HG03571 (cell line): ENCODE results near the gene ANAPC16.
"Not testable (repeated sequence)": the region's sequence is repeated elsewhere in the genome, so short reads cannot be mapped to it uniquely, and the experiment has no call there.

Experiments
- ATAC-seq: cut with Tn5 transposase; IDR thresholded peaks from one replicate; pipeline ENCODE4 v1.9.1; 2021; ENCODE audit not compliant: unreplicated experiment

The ANAPC16 gene

GRCh38 chr10:72211381-72211780 lies 4.4 kb upstream of the ANAPC16 start:
- not testable (repeated sequence) for ATAC-seq

GRCh38 chr10:72211832-72212231 lies 4.0 kb upstream of the ANAPC16 start:
- ATAC-seq, result not testable (repeated sequence)

GRCh38 chr10:72218325-72218724 lies 2.5 kb downstream of the ANAPC16 start:
- no peak for ATAC-seq

GRCh38 chr10:72218726-72219125 lies 2.9 kb downstream of the ANAPC16 start:
- ATAC-seq, result no peak

- ATAC-seq, result no peak
These were observed 3.5 kb downstream of the ANAPC16 start for GRCh38 chr10:72219235-72219814.

GRCh38 chr10:72220637-72221036 lies 4.8 kb downstream of the ANAPC16 start:
- ATAC-seq, result no peak

GRCh38 chr10:72221278-72221677 lies 5.5 kb downstream of the ANAPC16 start:
- ATAC-seq, result no peak

- no peak for ATAC-seq
These were observed 7.9 kb downstream of the ANAPC16 start for GRCh38 chr10:72223743-72224101.

- ATAC-seq, result not testable (repeated sequence)
These were observed 8.4 kb downstream of the ANAPC16 start for GRCh38 chr10:72224191-72224590.

- ATAC-seq, result no peak
These were observed 10.7 kb downstream of the ANAPC16 start for GRCh38 chr10:72226418-72227027.

- ATAC-seq, result no peak
These were observed 12.0 kb downstream of the ANAPC16 start for GRCh38 chr10:72227826-72228225.

- ATAC-seq, result no peak
These were observed 12.5 kb downstream of the ANAPC16 start for GRCh38 chr10:72228318-72228751.

- no peak for ATAC-seq
These were observed 13.7 kb downstream of the ANAPC16 start for GRCh38 chr10:72229261-72230251.

- no peak for ATAC-seq
These were observed 17.8 kb downstream of the ANAPC16 start for GRCh38 chr10:72233621-72234020.

GRCh38 chr10:72234560-72235095 lies 18.8 kb downstream of the ANAPC16 start:
- no peak for ATAC-seq

- ATAC-seq, result no peak
These were observed 19.9 kb downstream of the ANAPC16 start for GRCh38 chr10:72235544-72236279.

- ATAC-seq, result no peak
These were observed 22.8 kb downstream of the ANAPC16 start for GRCh38 chr10:72238392-72239175.

- no peak for ATAC-seq
These were observed 23.6 kb downstream of the ANAPC16 start for GRCh38 chr10:72239409-72239808.

GRCh38 chr10:72240371-72240770 lies 24.6 kb downstream of the ANAPC16 start:
- no peak for ATAC-seq

- ATAC-seq, result no peak
These were observed 26.0 kb downstream of the ANAPC16 start for GRCh38 chr10:72241691-72242252.
